K562 (cell line): ENCODE measurements around the gene GTPBP6. TPM values are rescaled to one million over a fixed set of nuclear protein-coding genes. Genes with fewer than 3 reads are reported as not detected.

Experiments used
- CREM ChIP-seq: IDR thresholded peaks from 2 replicates; pipeline ENCODE4 v1.6.1; 2014; ENCODE audit warnings: antibody characterized with exemption, low read depth
- EWSR1 ChIP-seq: fragments of 450-650 bp; IDR thresholded peaks from 2 replicates; pipeline ENCODE4 v1.6.1; 2018; ENCODE audit warnings: borderline replicate concordance, mild to moderate bottlenecking, low read depth, moderate library complexity; ENCODE audit not compliant: partially characterized antibody
- FUS ChIP-seq: fragments of 200-400 bp; formaldehyde crosslinking; optimal IDR thresholded peaks from 2 replicates; pipeline ENCODE3; 2017; ENCODE audit warnings: low read depth, low read length
- GABPB1 ChIP-seq: sonication (generic); formaldehyde crosslinking; IDR thresholded peaks from 2 replicates; pipeline ENCODE4 v1.8.0; 2022; ENCODE audit warnings: mild to moderate bottlenecking, missing genetic modification reagents
- HDAC1 ChIP-seq, 2 experiments: fragments of 450-650 bp; IDR thresholded peaks; 2 replicates each; pipeline ENCODE4 v1.6.1; 2016 to 2017; ENCODE audit warnings: inconsistent platforms in 1 of 2, mild to moderate bottlenecking in 1 of 2, moderate library complexity in 1 of 2
- JUN ChIP-seq, 2 experiments: sonication (generic) in 1 of 2; formaldehyde crosslinking in 1 of 2; IDR thresholded peaks; 2 replicates each; pipeline versions ENCODE4 v1.6.1 to v1.8.0; 2012 to 2022; ENCODE audit warnings: borderline replicate concordance in 2 of 2, mild to moderate bottlenecking in 2 of 2, improper control_type of control experiment in 1 of 2, low read depth in 1 of 2, low read length in 1 of 2, missing genetic modification reagents in 1 of 2
- LEF1 ChIP-seq: fragments of 450-650 bp; IDR thresholded peaks from 2 replicates; pipeline ENCODE4 v1.6.1; 2016; ENCODE audit warnings: mild to moderate bottlenecking
- MIER1 ChIP-seq: fragments of 450-650 bp; IDR thresholded peaks from 2 replicates; pipeline ENCODE4 v1.6.1; 2016; ENCODE audit warnings: antibody characterized with exemption, mild to moderate bottlenecking, low read depth
- SREBF2 ChIP-seq: sonication (generic); formaldehyde crosslinking; IDR thresholded peaks from 2 replicates; pipeline ENCODE4 v1.4.0; 2020; ENCODE audit warnings: mild to moderate bottlenecking, missing genetic modification reagents
- SUPT5H ChIP-seq: fragments of 450-650 bp; IDR thresholded peaks from 2 replicates; pipeline ENCODE4 v1.6.1; 2016
- TAF15 ChIP-seq: fragments of 200-400 bp; formaldehyde crosslinking; IDR thresholded peaks from 2 replicates; pipeline ENCODE4 v1.6.1; 2017; ENCODE audit warnings: mild to moderate bottlenecking, low read depth, low read length, moderate library complexity
- WHSC1 ChIP-seq: IDR thresholded peaks from one replicate; pipeline ENCODE4 v1.6.1; 2012; ENCODE audit warnings: low read length, control low read depth, inconsistent platforms
- ZBED1 ChIP-seq: IDR thresholded peaks from 2 replicates; pipeline ENCODE4 v1.6.1; 2014
- ZNF165 ChIP-seq: fragments of 250-450 bp; sonication (Bioruptor Pico); IDR thresholded peaks from 2 replicates; pipeline ENCODE4 v1.4.0; 2020; ENCODE audit warnings: borderline replicate concordance
- ZNF184 ChIP-seq: sonication (generic); formaldehyde crosslinking; IDR thresholded peaks from 2 replicates; pipeline ENCODE4 v1.5.0; 2020; ENCODE audit warnings: missing genetic modification reagents
- ZNF197 ChIP-seq: fragments of 200-800 bp; sonication (Bioruptor generic); IDR thresholded peaks from 2 replicates; pipeline ENCODE4 v1.6.1; 2016; ENCODE audit warnings: low read depth, missing genetic modification characterization, missing compliant biosample characterization
- ZNF217 ChIP-seq: sonication (generic); formaldehyde crosslinking; IDR thresholded peaks from 2 replicates; pipeline ENCODE4 v1.8.0; 2022; ENCODE audit warnings: mild to moderate bottlenecking, missing genetic modification reagents
- ZNF76 ChIP-seq: fragments of 250-450 bp; sonication (Bioruptor Pico); IDR thresholded peaks from 2 replicates; pipeline ENCODE4 v1.4.0; 2020; ENCODE audit warnings: mild to moderate bottlenecking, moderate library complexity, borderline replicate concordance
- polyA plus RNA-seq, 8 experiments: library from polyadenylated mRNA; depleted of rRNA in 4 of 8; stranded (reverse) in 5 of 8; unstranded in 3 of 8; fragments of >200 nt; fragmentation: Nextera tagmentation in 2 of 8; fragmentation: Illumina TruSeq in 1 of 8; extraction: Ambion mirVana in 2 of 8; extraction: Trizol in 1 of 8; gene quantifications; 2 replicates each; pipeline versions ENCODE4 v1.2.1 to v1.2.3, GENCODE V29; 2011 to 2014; ENCODE audit warnings: inconsistent platforms in 1 of 8, missing spikeins in 1 of 8
- total RNA-seq, 7 experiments: library from RNA; depleted of rRNA in 6 of 7; stranded (reverse); fragments of >200 nt in 6 of 7; fragmentation: Illumina TruSeq in 2 of 7; extraction: Trizol in 2 of 7; gene quantifications; 2 replicates each; pipeline versions ENCODE4 v1.2.1 to v1.2.3, GENCODE V29; 2011 to 2021; ENCODE audit warnings: low replicate concordance in 1 of 7
- TF ChIP-seq, protein P1 (sequence below): sonication (generic); formaldehyde crosslinking; IDR thresholded peaks from 2 replicates; pipeline ENCODE4 v1.8.1; 2023; ENCODE audit warnings: mild to moderate bottlenecking, missing genetic modification reagents
- TF ChIP-seq, protein P2 (sequence below): fragments of 250-450 bp; sonication (Bioruptor Pico); IDR thresholded peaks from 2 replicates; pipeline ENCODE4 v1.8.0; 2021; ENCODE audit warnings: moderate library complexity, mild to moderate bottlenecking, inconsistent platforms
- TF ChIP-seq, protein P3 (sequence below), 2 experiments: fragments of 450-650 bp; IDR thresholded peaks; 2 replicates each; pipeline ENCODE4 v1.6.1; 2018; ENCODE audit warnings: mild to moderate bottlenecking in 2 of 2, low read depth in 1 of 2; ENCODE audit not compliant: partially characterized antibody in 2 of 2
- TF ChIP-seq, protein P4 (sequence below): fragments of 200-400 bp; formaldehyde crosslinking; IDR thresholded peaks from 2 replicates; pipeline ENCODE4 v1.6.1; 2017; ENCODE audit warnings: mild to moderate bottlenecking, low read depth, low read length, moderate library complexity

The GTPBP6 gene
- total and polyA plus RNA-seq, 9 of the 15 experiments (the other 6 are each of a cell fraction or from before 2014, with no cell fraction given), result 0.24 to 35.2 (median 8.0) TPM

DNA sequence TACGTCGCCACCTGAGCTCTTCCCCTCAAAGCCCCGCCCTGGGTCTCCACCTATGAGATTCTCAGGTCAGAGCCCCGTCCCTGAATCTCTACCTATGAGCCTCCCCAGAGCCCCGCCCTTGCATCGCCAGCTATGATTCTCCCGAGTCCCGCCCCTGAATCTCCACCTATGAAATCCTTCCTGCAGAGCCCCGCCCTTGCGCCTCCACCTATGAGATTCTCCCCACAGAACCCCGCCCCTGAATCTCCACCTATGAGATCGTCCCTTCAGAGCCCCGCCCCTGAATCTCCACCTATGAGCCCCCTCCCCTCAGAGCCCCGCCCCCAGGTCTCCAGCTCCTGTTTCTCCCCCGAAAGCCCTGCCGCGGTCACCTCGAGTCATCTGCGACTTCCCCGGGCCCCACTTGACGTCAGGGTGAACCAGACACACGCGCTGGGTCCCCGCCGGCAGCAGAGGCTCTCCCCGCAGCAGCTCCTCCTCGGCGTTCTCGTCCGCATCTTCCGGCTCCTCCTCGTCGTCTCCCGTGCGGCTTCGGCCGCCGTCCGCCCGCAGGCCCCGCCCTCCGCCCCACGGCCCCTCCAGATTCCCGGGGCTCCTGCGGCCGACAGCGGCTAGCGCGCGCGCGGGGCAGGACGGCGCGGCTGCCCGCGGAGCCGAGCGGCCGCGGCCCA lies 393 bp downstream of the GTPBP6 start (continued):
- no peak for TF ChIP-seq GABPB1 (CRISPR knock-in tag)
- TF ChIP-seq MIER1, result no peak
- TF ChIP-seq ZNF165 (CRISPR knock-in tag), result no peak
- TF ChIP-seq ZNF217 (CRISPR knock-in tag), result no peak
- TF ChIP-seq HDAC1 (IDR thresholded peaks at IDR 0.05), result 0 out of 4 replicates have a peak, but pooled peaks of 1 of the 2 experiments have one; percentile 60
- TF ChIP-seq ZNF76 (CRISPR knock-in tag), result no peak
- peak; percentile 49; the same call in 1 of the 2 replicates for TF ChIP-seq CREM
- TF ChIP-seq LEF1, result no peak
- TF ChIP-seq FUS, result no peak
- TF ChIP-seq JUN (IDR thresholded peaks at IDR 0.05; ENCODE audit: borderline replicate concordance, low read depth, low read length), result no peak
- TF ChIP-seq JUN (CRISPR knock-in tag; IDR thresholded peaks at IDR 0.05; ENCODE audit: borderline replicate concordance), result no peak
- TF ChIP-seq SREBF2 (CRISPR knock-in tag), result no peak
- peak; percentile 78 for TF ChIP-seq SUPT5H
- TF ChIP-seq EWSR1, result no peak
- no peak for TF ChIP-seq TAF15
- TF ChIP-seq, protein P1, sequence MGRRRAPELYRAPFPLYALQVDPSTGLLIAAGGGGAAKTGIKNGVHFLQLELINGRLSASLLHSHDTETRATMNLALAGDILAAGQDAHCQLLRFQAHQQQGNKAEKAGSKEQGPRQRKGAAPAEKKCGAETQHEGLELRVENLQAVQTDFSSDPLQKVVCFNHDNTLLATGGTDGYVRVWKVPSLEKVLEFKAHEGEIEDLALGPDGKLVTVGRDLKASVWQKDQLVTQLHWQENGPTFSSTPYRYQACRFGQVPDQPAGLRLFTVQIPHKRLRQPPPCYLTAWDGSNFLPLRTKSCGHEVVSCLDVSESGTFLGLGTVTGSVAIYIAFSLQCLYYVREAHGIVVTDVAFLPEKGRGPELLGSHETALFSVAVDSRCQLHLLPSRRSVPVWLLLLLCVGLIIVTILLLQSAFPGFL (CRISPR knock-in tag), result no peak
- no peak for TF ChIP-seq ZNF184 (CRISPR knock-in tag)
- TF ChIP-seq, protein P2, sequence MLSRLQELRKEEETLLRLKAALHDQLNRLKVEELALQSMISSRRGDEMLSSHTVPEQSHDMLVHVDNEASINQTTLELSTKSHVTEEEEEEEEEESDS (CRISPR knock-in tag), result no peak
- no peak for TF ChIP-seq ZNF197 (CRISPR knock-in tag)
- TF ChIP-seq, protein P3, sequence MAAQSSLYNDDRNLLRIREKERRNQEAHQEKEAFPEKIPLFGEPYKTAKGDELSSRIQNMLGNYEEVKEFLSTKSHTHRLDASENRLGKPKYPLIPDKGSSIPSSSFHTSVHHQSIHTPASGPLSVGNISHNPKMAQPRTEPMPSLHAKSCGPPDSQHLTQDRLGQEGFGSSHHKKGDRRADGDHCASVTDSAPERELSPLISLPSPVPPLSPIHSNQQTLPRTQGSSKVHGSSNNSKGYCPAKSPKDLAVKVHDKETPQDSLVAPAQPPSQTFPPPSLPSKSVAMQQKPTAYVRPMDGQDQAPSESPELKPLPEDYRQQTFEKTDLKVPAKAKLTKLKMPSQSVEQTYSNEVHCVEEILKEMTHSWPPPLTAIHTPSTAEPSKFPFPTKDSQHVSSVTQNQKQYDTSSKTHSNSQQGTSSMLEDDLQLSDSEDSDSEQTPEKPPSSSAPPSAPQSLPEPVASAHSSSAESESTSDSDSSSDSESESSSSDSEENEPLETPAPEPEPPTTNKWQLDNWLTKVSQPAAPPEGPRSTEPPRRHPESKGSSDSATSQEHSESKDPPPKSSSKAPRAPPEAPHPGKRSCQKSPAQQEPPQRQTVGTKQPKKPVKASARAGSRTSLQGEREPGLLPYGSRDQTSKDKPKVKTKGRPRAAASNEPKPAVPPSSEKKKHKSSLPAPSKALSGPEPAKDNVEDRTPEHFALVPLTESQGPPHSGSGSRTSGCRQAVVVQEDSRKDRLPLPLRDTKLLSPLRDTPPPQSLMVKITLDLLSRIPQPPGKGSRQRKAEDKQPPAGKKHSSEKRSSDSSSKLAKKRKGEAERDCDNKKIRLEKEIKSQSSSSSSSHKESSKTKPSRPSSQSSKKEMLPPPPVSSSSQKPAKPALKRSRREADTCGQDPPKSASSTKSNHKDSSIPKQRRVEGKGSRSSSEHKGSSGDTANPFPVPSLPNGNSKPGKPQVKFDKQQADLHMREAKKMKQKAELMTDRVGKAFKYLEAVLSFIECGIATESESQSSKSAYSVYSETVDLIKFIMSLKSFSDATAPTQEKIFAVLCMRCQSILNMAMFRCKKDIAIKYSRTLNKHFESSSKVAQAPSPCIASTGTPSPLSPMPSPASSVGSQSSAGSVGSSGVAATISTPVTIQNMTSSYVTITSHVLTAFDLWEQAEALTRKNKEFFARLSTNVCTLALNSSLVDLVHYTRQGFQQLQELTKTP (IDR thresholded peaks at IDR 0.05; ENCODE audit: low read depth in 1 of 2, partially characterized antibody in 2 of 2), result no peak
- no peak for TF ChIP-seq WHSC1
- TF ChIP-seq ZBED1, result no peak
- TF ChIP-seq, protein P4, sequence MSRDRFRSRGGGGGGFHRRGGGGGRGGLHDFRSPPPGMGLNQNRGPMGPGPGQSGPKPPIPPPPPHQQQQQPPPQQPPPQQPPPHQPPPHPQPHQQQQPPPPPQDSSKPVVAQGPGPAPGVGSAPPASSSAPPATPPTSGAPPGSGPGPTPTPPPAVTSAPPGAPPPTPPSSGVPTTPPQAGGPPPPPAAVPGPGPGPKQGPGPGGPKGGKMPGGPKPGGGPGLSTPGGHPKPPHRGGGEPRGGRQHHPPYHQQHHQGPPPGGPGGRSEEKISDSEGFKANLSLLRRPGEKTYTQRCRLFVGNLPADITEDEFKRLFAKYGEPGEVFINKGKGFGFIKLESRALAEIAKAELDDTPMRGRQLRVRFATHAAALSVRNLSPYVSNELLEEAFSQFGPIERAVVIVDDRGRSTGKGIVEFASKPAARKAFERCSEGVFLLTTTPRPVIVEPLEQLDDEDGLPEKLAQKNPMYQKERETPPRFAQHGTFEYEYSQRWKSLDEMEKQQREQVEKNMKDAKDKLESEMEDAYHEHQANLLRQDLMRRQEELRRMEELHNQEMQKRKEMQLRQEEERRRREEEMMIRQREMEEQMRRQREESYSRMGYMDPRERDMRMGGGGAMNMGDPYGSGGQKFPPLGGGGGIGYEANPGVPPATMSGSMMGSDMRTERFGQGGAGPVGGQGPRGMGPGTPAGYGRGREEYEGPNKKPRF, result no peak
